HEK293 (cell line): Measurements from ENCODE around the gene WDSUB1.

Experiments used
- CTCF ChIA-PET: fragments of 350-600 bp; formaldehyde crosslinking; extraction: SDS; loops from one replicate; lab custom pipeline; 2021; ENCODE audit warnings: antibody characterized with exemption; lab: Yijun Ruan, JAX
- POLR2A ChIA-PET: fragments of 300-600 bp; formaldehyde crosslinking; extraction: SDS; loops from one replicate; lab custom pipeline; 2020; ENCODE audit warnings: antibody characterized with exemption, inconsistent platforms; lab: Yijun Ruan, JAX
- H3K27ac ChIP-seq: fragments of 200-500 bp; sonication (Bioruptor generic); 2 replicates; pipeline ENCODE4 v1.5.1; 2014; ENCODE audit warnings: low read depth, low read length, control low read depth, inconsistent platforms; ENCODE audit errors: extremely low read depth
- H3K36me3 ChIP-seq, 2 experiments: fragments of 200-500 bp in 1 of 2; sonication (Bioruptor generic) in 1 of 2; 1 replicate in 1 of 2; 2 replicates in 1 of 2; pipeline ENCODE4 v1.5.1; 2014 to 2017; ENCODE audit warnings: inconsistent platforms in 2 of 2, low read length in 2 of 2; ENCODE audit not compliant: control insufficient read depth in 2 of 2, insufficient read depth in 1 of 2
- H3K4me1 ChIP-seq: fragments of 200-500 bp; sonication (Bioruptor generic); 2 replicates; pipeline ENCODE4 v1.5.1; 2014; ENCODE audit warnings: mild to moderate bottlenecking, low read length, inconsistent platforms; ENCODE audit not compliant: control insufficient read depth, insufficient read depth
- H3K4me3 ChIP-seq: 2 replicates; pipeline ENCODE4 v1.5.1; 2011; ENCODE audit warnings: low read depth, mild to moderate bottlenecking, control low read depth, low read length, moderate library complexity
- H3K9me3 ChIP-seq: fragments of 200-500 bp; sonication (Bioruptor generic); 2 replicates; pipeline ENCODE4 v1.5.1; 2014; ENCODE audit warnings: low read depth, low read length, inconsistent platforms; ENCODE audit not compliant: control insufficient read depth, insufficient read depth
- BCL11A ChIP-seq: fragments of 450-650 bp; formaldehyde crosslinking; IDR thresholded peaks from 2 replicates; pipeline ENCODE4 v1.5.1; 2016; ENCODE audit warnings: low read depth, missing biosample characterization, missing genetic modification characterization
- GFI1B ChIP-seq: fragments of 450-650 bp; formaldehyde crosslinking; IDR thresholded peaks from 2 replicates; pipeline ENCODE4 v1.5.1; 2016; ENCODE audit warnings: missing biosample characterization, missing genetic modification characterization
- HIC1 ChIP-seq: fragments of 450-650 bp; formaldehyde crosslinking; IDR thresholded peaks from 2 replicates; pipeline ENCODE4 v1.5.1; 2016; ENCODE audit warnings: missing biosample characterization, missing genetic modification characterization
- HOXC10 ChIP-seq: sonication (generic); formaldehyde crosslinking; IDR thresholded peaks from 2 replicates; pipeline ENCODE4 v1.8.1; 2023; ENCODE audit warnings: mild to moderate bottlenecking, missing genetic modification reagents
- KLF16 ChIP-seq: fragments of 450-650 bp; formaldehyde crosslinking; IDR thresholded peaks from 2 replicates; pipeline ENCODE4 v1.5.1; 2017; ENCODE audit warnings: missing biosample characterization, missing genetic modification characterization
- KLF9 ChIP-seq: fragments of 450-650 bp; formaldehyde crosslinking; IDR thresholded peaks from 2 replicates; pipeline ENCODE4 v1.5.1; 2016; ENCODE audit warnings: missing biosample characterization, missing genetic modification characterization, low read depth
- MZF1 ChIP-seq: fragments of 450-650 bp; formaldehyde crosslinking; IDR thresholded peaks from 2 replicates; pipeline ENCODE4 v1.5.1; 2017; ENCODE audit warnings: missing biosample characterization, missing genetic modification characterization, borderline replicate concordance
- OSR2 ChIP-seq: fragments of 450-650 bp; formaldehyde crosslinking; IDR thresholded peaks from 2 replicates; pipeline ENCODE4 v1.5.1; 2016; ENCODE audit warnings: missing biosample characterization, missing genetic modification characterization
- RBAK ChIP-seq: fragments of 450-650 bp; formaldehyde crosslinking; IDR thresholded peaks from 2 replicates; pipeline ENCODE4 v1.5.1; 2016; ENCODE audit warnings: missing biosample characterization, missing genetic modification characterization
- SP3 ChIP-seq: fragments of 450-650 bp; formaldehyde crosslinking; IDR thresholded peaks from 2 replicates; pipeline ENCODE4 v1.5.1; 2016; ENCODE audit warnings: missing biosample characterization, missing genetic modification characterization
- ZFHX2 ChIP-seq: fragments of 450-650 bp; formaldehyde crosslinking; conservative IDR thresholded peaks from 2 replicates; pipeline ENCODE4 v1.5.1; 2016; ENCODE audit warnings: missing biosample characterization, missing genetic modification characterization
- ZFP41 ChIP-seq: fragments of 450-650 bp; formaldehyde crosslinking; IDR thresholded peaks from 2 replicates; pipeline ENCODE4 v1.5.1; 2016; ENCODE audit warnings: missing biosample characterization, missing genetic modification characterization, borderline replicate concordance
- ZNF114 ChIP-seq: fragments of 450-650 bp; formaldehyde crosslinking; IDR thresholded peaks from 2 replicates; pipeline ENCODE4 v1.5.0; 2017; ENCODE audit warnings: missing biosample characterization, missing genetic modification characterization
- ZNF121 ChIP-seq: fragments of 450-650 bp; formaldehyde crosslinking; IDR thresholded peaks from 2 replicates; pipeline ENCODE4 v1.5.1; 2016; ENCODE audit warnings: missing biosample characterization, missing genetic modification characterization
- ZNF16 ChIP-seq: fragments of 450-650 bp; formaldehyde crosslinking; IDR thresholded peaks from 2 replicates; pipeline ENCODE4 v1.5.1; 2016; ENCODE audit warnings: low read depth, missing biosample characterization, missing genetic modification characterization
- ZNF211 ChIP-seq: fragments of 450-650 bp; formaldehyde crosslinking; IDR thresholded peaks from 2 replicates; pipeline ENCODE4 v1.5.1; 2016; ENCODE audit warnings: low read depth, missing biosample characterization, missing genetic modification characterization
- ZNF311 ChIP-seq: fragments of 450-650 bp; formaldehyde crosslinking; IDR thresholded peaks from 2 replicates; pipeline ENCODE4 v1.5.1; 2017; ENCODE audit warnings: missing biosample characterization, missing genetic modification characterization, borderline replicate concordance
- ZNF433 ChIP-seq: fragments of 450-650 bp; formaldehyde crosslinking; IDR thresholded peaks from 2 replicates; pipeline ENCODE4 v1.5.1; 2016; ENCODE audit warnings: missing biosample characterization, missing genetic modification characterization, low read depth
- ZNF449 ChIP-seq: fragments of 450-650 bp; formaldehyde crosslinking; IDR thresholded peaks from 2 replicates; pipeline ENCODE4 v1.5.1; 2017; ENCODE audit warnings: missing biosample characterization, mild to moderate bottlenecking, missing genetic modification characterization, moderate library complexity
- ZNF510 ChIP-seq: fragments of 450-650 bp; formaldehyde crosslinking; IDR thresholded peaks from 2 replicates; pipeline ENCODE4 v1.5.1; 2018; ENCODE audit warnings: mild to moderate bottlenecking, missing genetic modification characterization, missing biosample characterization; ENCODE audit not compliant: insufficient replicate concordance
- ZNF521 ChIP-seq: fragments of 450-650 bp; formaldehyde crosslinking; IDR thresholded peaks from 2 replicates; pipeline ENCODE4 v1.5.1; 2017; ENCODE audit warnings: missing biosample characterization, mild to moderate bottlenecking, missing genetic modification characterization
- ZNF596 ChIP-seq: fragments of 450-650 bp; IDR thresholded peaks from 2 replicates; pipeline ENCODE4 v1.5.0; 2018; ENCODE audit warnings: missing biosample characterization, mild to moderate bottlenecking, missing genetic modification characterization, moderate library complexity
- ZNF600 ChIP-seq: fragments of 450-650 bp; formaldehyde crosslinking; IDR thresholded peaks from 2 replicates; pipeline ENCODE4 v1.5.1; 2016; ENCODE audit warnings: missing biosample characterization, missing genetic modification characterization
- ZNF623 ChIP-seq: fragments of 450-650 bp; formaldehyde crosslinking; IDR thresholded peaks from 2 replicates; pipeline ENCODE4 v1.5.1; 2016; ENCODE audit warnings: missing biosample characterization, missing genetic modification characterization
- ZNF704 ChIP-seq: fragments of 450-650 bp; formaldehyde crosslinking; IDR thresholded peaks from 2 replicates; pipeline ENCODE4 v1.5.1; 2016; ENCODE audit warnings: missing biosample characterization, missing genetic modification characterization
- ZNF768 ChIP-seq: fragments of 450-650 bp; formaldehyde crosslinking; IDR thresholded peaks from 2 replicates; pipeline ENCODE4 v1.5.1; 2018; ENCODE audit warnings: missing biosample characterization, mild to moderate bottlenecking, missing genetic modification characterization
- ZNF837 ChIP-seq: fragments of 450-650 bp; formaldehyde crosslinking; IDR thresholded peaks from 2 replicates; pipeline ENCODE4 v1.5.1; 2016; ENCODE audit warnings: missing biosample characterization, missing genetic modification characterization
- ZSCAN5A ChIP-seq: fragments of 450-650 bp; formaldehyde crosslinking; IDR thresholded peaks from 2 replicates; pipeline ENCODE4 v1.5.1; 2016; ENCODE audit warnings: missing biosample characterization, missing genetic modification characterization

WDSUB1 gene

GRCh38 chr2:159298967-159299366, 12.5 kb upstream of the WDSUB1 start:
- ChIA-PET POLR2A (no interaction called here), CTCF (no interaction called here)

GRCh38 chr2:159297042-159297707, 10.7 kb upstream of the WDSUB1 start:
- Histone ChIP-seq H3K36me3 (no peaks in the 10 kb centered on the region), H3K27ac (no peak overlapping the region), H3K4me3 (no peak overlapping the region), H3K4me1 (peaks cover 1% of the 10 kb centered on the region; the same call in 1 of the 2 replicates), H3K9me3 (no peaks in the 10 kb centered on the region)
- ChIA-PET CTCF (no interaction called here), POLR2A (interaction anchor here (1.2 kb wide), 1 partner anchor 10 kb away, joined by 3 read pairs; the partner anchor contains the start of gene WDSUB1)
- TF ChIP-seq ZNF596 (no peak), BCL11A (tag by site-specific recombination) (no peak), ZNF114 (tag by site-specific recombination) (no peak), ZNF521 (no peak), RBAK (tag by site-specific recombination) (no peak), ZNF311 (tag by site-specific recombination) (no peak), ZNF623 (no peak), ZNF600 (no peak), ZNF433 (no peak), ZNF704 (tag by site-specific recombination) (no peak), ZNF449 (no peak), ZNF768 (tag by site-specific recombination) (no peak), KLF16 (tag by site-specific recombination) (no peak), OSR2 (no peak), ZNF837 (tag by site-specific recombination) (no peak), ZSCAN5A (tag by site-specific recombination) (no peak)

More at GRCh38 chr2:159298967-159299366, 12.5 kb upstream of the WDSUB1 start:
- no peaks in the 10 kb centered on the region for H3K36me3 ChIP-seq
- no peak overlapping the region for H3K27ac ChIP-seq
- no peaks in the 10 kb centered on the region for H3K4me1 ChIP-seq
- no peaks in the 10 kb centered on the region for H3K9me3 ChIP-seq
- TF ChIP-seq ZNF121 (tag by site-specific recombination) = no peak
- TF ChIP-seq ZFHX2 (tag by site-specific recombination) = no peak
- TF ChIP-seq MZF1 = no peak
- TF ChIP-seq ZNF16 = no peak
- no peak for TF ChIP-seq ZFP41
- no peak for TF ChIP-seq GFI1B (tag by site-specific recombination)
- no peak for TF ChIP-seq SP3
- TF ChIP-seq HOXC10 = no peak
- no peak for TF ChIP-seq HIC1 (tag by site-specific recombination)
- TF ChIP-seq KLF9 = no peak
- no peak for TF ChIP-seq ZNF211
- TF ChIP-seq ZNF114 (tag by site-specific recombination) = no peak
- TF ChIP-seq ZNF510 = no peak
- no peak overlapping the region for H3K4me3 ChIP-seq
